Nephron progenitor cell (in vitro differentiated cells): ENCODE results near the gene DGKI.

Experiments used
- DNase-seq: peaks from one replicate; pipeline ENCODE4 v3.0.0; 2021
- H3K27ac Mint-ChIP-seq: 2 replicates; pipeline ENCODE4 v1.8.0; 2021; ENCODE audit warnings: mild to moderate bottlenecking, moderate library complexity, mixed read lengths
- H3K27me3 Mint-ChIP-seq: 2 replicates; pipeline ENCODE4 v1.8.0; 2021; ENCODE audit warnings: mild to moderate bottlenecking, low read depth, mixed read lengths; ENCODE audit not compliant: poor library complexity
- H3K36me3 Mint-ChIP-seq: 2 replicates; pipeline ENCODE4 v1.8.0; 2021; ENCODE audit warnings: low read depth, mixed read lengths
- H3K4me1 Mint-ChIP-seq: 2 replicates; pipeline ENCODE4 v1.8.0; 2021; ENCODE audit warnings: mixed read lengths
- H3K4me3 Mint-ChIP-seq: 2 replicates; pipeline ENCODE4 v1.8.0; 2021; ENCODE audit warnings: mild to moderate bottlenecking, moderate library complexity, mixed read lengths
- H3K9me3 Mint-ChIP-seq: 2 replicates; pipeline ENCODE4 v1.8.0; 2021; ENCODE audit warnings: mild to moderate bottlenecking, moderate library complexity, mixed read lengths
- CTCF ChIP-seq: fragments of 200-600 bp; sonication (generic); IDR thresholded peaks from 2 replicates; pipeline ENCODE4 v1.5.0; 2021; ENCODE audit warnings: antibody characterized with exemption

Gene DGKI

GRCh38 chr7:137703291-137704010 is 143.3 kb downstream of the DGKI start:
- no peak overlapping the region for H3K27ac Mint-ChIP-seq
- TF ChIP-seq CTCF, result no peak
- peaks cover 11% of the 10 kb centered on the region for H3K36me3 Mint-ChIP-seq

GRCh38 chr7:137696988-137697387 is 149.8 kb downstream of the DGKI start:
- Mint-ChIP-seq H3K4me1 (peaks cover 11% of the 10 kb centered on the region), H3K36me3 (no peaks in the 10 kb centered on the region), H3K27me3 (no peaks in the 10 kb centered on the region), H3K27ac (no peak overlapping the region), H3K9me3 (no peaks in the 10 kb centered on the region), H3K4me3 (no peak overlapping the region)
- TF ChIP-seq CTCF, result no peak
- no peak for DNase-seq

More at GRCh38 chr7:137703291-137704010, 143.3 kb downstream of the DGKI start:
- H3K4me3 Mint-ChIP-seq, result no peak overlapping the region
- no peak for DNase-seq
- H3K4me1 Mint-ChIP-seq, result no peaks in the 10 kb centered on the region
- H3K27me3 Mint-ChIP-seq, result no peaks in the 10 kb centered on the region
- H3K9me3 Mint-ChIP-seq, result peaks cover 22% of the 10 kb centered on the region

- no peak for DNase-seq
- no peak for TF ChIP-seq CTCF
- H3K27ac Mint-ChIP-seq, result no peak overlapping the region
- no peaks in the 10 kb centered on the region for H3K9me3 Mint-ChIP-seq
- H3K36me3 Mint-ChIP-seq, result no peaks in the 10 kb centered on the region
- H3K4me3 Mint-ChIP-seq, result no peak overlapping the region
- H3K27me3 Mint-ChIP-seq, result no peaks in the 10 kb centered on the region
- peaks cover 11% of the 10 kb centered on the region for H3K4me1 Mint-ChIP-seq
Observed at GRCh38 chr7:137696376-137696775, 150.4 kb downstream of the DGKI start.

- Mint-ChIP-seq H3K27me3 (no peaks in the 10 kb centered on the region), H3K4me1 (peaks cover 11% of the 10 kb centered on the region), H3K9me3 (no peaks in the 10 kb centered on the region), H3K36me3 (no peaks in the 10 kb centered on the region), H3K27ac (no peak overlapping the region), H3K4me3 (no peak overlapping the region)
- TF ChIP-seq CTCF, result no peak
- DNase-seq, result no peak
Observed at GRCh38 chr7:137695942-137696341, 150.8 kb downstream of the DGKI start.

GRCh38 chr7:137695494-137695893 is 151.3 kb downstream of the DGKI start:
- no peak for DNase-seq
- H3K27ac Mint-ChIP-seq, result no peak overlapping the region
- no peaks in the 10 kb centered on the region for H3K9me3 Mint-ChIP-seq
- no peaks in the 10 kb centered on the region for H3K27me3 Mint-ChIP-seq
- no peak overlapping the region for H3K4me3 Mint-ChIP-seq
- peaks cover 11% of the 10 kb centered on the region for H3K4me1 Mint-ChIP-seq
- TF ChIP-seq CTCF, result no peak
- H3K36me3 Mint-ChIP-seq, result no peaks in the 10 kb centered on the region

GRCh38 chr7:137694405-137694804 is 152.4 kb downstream of the DGKI start:
- TF ChIP-seq CTCF, result no peak
- Mint-ChIP-seq H3K9me3 (no peaks in the 10 kb centered on the region), H3K4me1 (peaks cover 11% of the 10 kb centered on the region), H3K36me3 (no peaks in the 10 kb centered on the region), H3K27me3 (no peaks in the 10 kb centered on the region), H3K4me3 (no peak overlapping the region), H3K27ac (no peak overlapping the region)
- no peak for DNase-seq
